ENCODE data around the gene SYP.

GRCh38 chrX:49249616-49250015 is 49.6 kb upstream of the SYP start:
- TF ChIP-seq CTCF (IDR thresholded peaks at IDR 0.05): no peak
- no peak for TF ChIP-seq EZH2 (IDR thresholded peaks at IDR 0.05; ENCODE audit: borderline replicate concordance, insufficient read depth, low read depth, low read length, poor library complexity, severe bottlenecking)

Measured in B cell (primary cell).